ENCODE results near the gene SAFB2.

- TF ChIP-seq, protein P1, sequence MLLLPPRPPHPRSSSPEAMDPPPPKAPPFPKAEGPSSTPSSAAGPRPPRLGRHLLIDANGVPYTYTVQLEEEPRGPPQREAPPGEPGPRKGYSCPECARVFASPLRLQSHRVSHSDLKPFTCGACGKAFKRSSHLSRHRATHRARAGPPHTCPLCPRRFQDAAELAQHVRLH (CRISPR knock-in tag; IDR thresholded peaks at IDR 0.05; ENCODE audit: borderline replicate concordance, low read depth), result no peak
- TF ChIP-seq FIP1L1 (IDR thresholded peaks at IDR 0.05; ENCODE audit: borderline replicate concordance, insufficient read depth, low read depth, low read length) (no peak), TOE1 (CRISPR knock-in tag; IDR thresholded peaks at IDR 0.05) (no peak), POLR2AphosphoS5 (IDR thresholded peaks at IDR 0.05; ENCODE audit: low read depth, low read length) (no peak)
Observed at GRCh38 chr19:5554828-5555227, 67.7 kb downstream of the SAFB2 start.
